OCI-LY3 (cell line): ENCODE data around the gene MFAP3.
"Not testable (repeated sequence)": the region's sequence is repeated elsewhere in the genome, so short reads cannot be mapped to it uniquely, and the experiment has no call there.

ENCODE experiments used
- H2AFZ ChIP-seq: fragments of 200-600, 300-600 bp; shearing (Covaris generic); 2 replicates; pipeline ENCODE4 v1.6.0; 2014; ENCODE audit warnings: antibody characterized with exemption, low read depth, low read length
- H3K27ac ChIP-seq: fragments of 200-600, 300-600 bp; sonication (generic); 2 replicates; pipeline ENCODE4 v1.5.1; 2014; ENCODE audit warnings: mild to moderate bottlenecking, low read length, moderate library complexity, mixed read lengths
- H3K27me3 ChIP-seq: fragments of 200-600, 300-600 bp; sonication (generic); 2 replicates; pipeline ENCODE4 v1.6.1; 2014; ENCODE audit warnings: low read depth, low read length, mixed read lengths
- H3K36me3 ChIP-seq: fragments of 200-600, 300-600 bp; sonication (generic); replicated peaks from 2 replicates; pipeline ENCODE3; 2014; ENCODE audit warnings: low read depth, low read length, mixed read lengths
- H3K4me1 ChIP-seq: fragments of 300-600, 200-600 bp; sonication (generic); 2 replicates; pipeline ENCODE4 v1.6.1; 2014; ENCODE audit warnings: low read length, mixed read lengths
- H3K4me2 ChIP-seq: fragments of 200-600, 300-600 bp; sonication (generic); 2 replicates; pipeline ENCODE4 v1.6.1; 2014; ENCODE audit warnings: low read length, mixed read lengths
- H3K4me3 ChIP-seq: fragments of 300-600, 200-600 bp; sonication (generic); 2 replicates; pipeline ENCODE4 v1.5.1; 2014; ENCODE audit warnings: antibody characterized with exemption, mild to moderate bottlenecking, low read length, moderate library complexity
- H3K79me2 ChIP-seq: fragments of 300-600, 200-600 bp; shearing (Covaris generic); 2 replicates; pipeline ENCODE4 v1.6.1; 2014; ENCODE audit warnings: mild to moderate bottlenecking, low read length, mixed read lengths
- H3K9ac ChIP-seq: fragments of 300-600, 200-600 bp; shearing (Covaris generic); 2 replicates; pipeline ENCODE4 v1.6.0; 2014; ENCODE audit warnings: mild to moderate bottlenecking, low read length, moderate library complexity
- H3K9me3 ChIP-seq: fragments of 200-600, 300-600 bp; shearing (Covaris generic); 2 replicates; pipeline ENCODE4 v1.6.1; 2014; ENCODE audit warnings: low read length, mixed read lengths; ENCODE audit not compliant: insufficient read depth
- H4K20me1 ChIP-seq: fragments of 200-600, 300-600 bp; sonication (generic); 2 replicates; pipeline ENCODE4 v1.6.1; 2016; ENCODE audit warnings: low read length, mixed read lengths; ENCODE audit not compliant: insufficient read depth
- EZH2phosphoT487 ChIP-seq: fragments of 200-600 bp; shearing (Covaris generic); IDR thresholded peaks from 2 replicates; pipeline ENCODE4 v1.6.1; 2018; ENCODE audit warnings: antibody characterized with exemption, mixed run types, low read depth
- TF ChIP-seq, protein P1 (sequence below): fragments of 200-600, 300-600 bp; sonication (generic); IDR thresholded peaks from 2 replicates; pipeline ENCODE4 v1.5.1; 2014; ENCODE audit warnings: antibody characterized with exemption, low read length, low read depth

Gene MFAP3

DNA sequence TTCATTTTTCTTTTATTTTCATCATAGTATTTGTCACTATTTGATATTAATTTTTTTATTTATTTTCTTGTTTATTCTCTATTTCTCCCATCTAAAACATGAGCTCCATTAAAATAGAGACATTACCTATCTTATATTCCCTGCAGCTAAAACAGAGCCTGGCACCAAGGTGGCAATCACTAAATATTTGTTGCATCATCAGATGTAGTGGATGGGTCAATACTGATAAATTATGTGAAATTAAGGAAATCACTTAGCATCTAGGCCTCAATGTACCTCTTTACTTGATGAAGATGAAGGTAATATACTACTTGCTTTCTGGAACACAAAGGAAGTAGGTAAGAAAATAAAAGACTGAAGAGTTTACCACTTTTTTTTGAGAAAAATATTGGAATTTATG is 24.6 kb downstream of the MFAP3 start:
- no peak for TF ChIP-seq EZH2phosphoT487
- TF ChIP-seq, protein P1, sequence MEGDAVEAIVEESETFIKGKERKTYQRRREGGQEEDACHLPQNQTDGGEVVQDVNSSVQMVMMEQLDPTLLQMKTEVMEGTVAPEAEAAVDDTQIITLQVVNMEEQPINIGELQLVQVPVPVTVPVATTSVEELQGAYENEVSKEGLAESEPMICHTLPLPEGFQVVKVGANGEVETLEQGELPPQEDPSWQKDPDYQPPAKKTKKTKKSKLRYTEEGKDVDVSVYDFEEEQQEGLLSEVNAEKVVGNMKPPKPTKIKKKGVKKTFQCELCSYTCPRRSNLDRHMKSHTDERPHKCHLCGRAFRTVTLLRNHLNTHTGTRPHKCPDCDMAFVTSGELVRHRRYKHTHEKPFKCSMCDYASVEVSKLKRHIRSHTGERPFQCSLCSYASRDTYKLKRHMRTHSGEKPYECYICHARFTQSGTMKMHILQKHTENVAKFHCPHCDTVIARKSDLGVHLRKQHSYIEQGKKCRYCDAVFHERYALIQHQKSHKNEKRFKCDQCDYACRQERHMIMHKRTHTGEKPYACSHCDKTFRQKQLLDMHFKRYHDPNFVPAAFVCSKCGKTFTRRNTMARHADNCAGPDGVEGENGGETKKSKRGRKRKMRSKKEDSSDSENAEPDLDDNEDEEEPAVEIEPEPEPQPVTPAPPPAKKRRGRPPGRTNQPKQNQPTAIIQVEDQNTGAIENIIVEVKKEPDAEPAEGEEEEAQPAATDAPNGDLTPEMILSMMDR, result no peak
- H4K20me1 ChIP-seq, result peaks cover 4% of the 10 kb centered on the region; the same call in 1 of the 2 replicates
- H3K27me3 ChIP-seq, result no peaks in the 10 kb centered on the region
- peaks cover 8% of the 10 kb centered on the region for H3K4me1 ChIP-seq
- no peaks in the 10 kb centered on the region for H3K79me2 ChIP-seq
- no peak overlapping the region for H2AFZ ChIP-seq
- no peak overlapping the region for H3K27ac ChIP-seq
- no peak overlapping the region for H3K4me2 ChIP-seq
- H3K36me3 ChIP-seq, result no peaks in the 10 kb centered on the region
- no peaks in the 10 kb centered on the region for H3K9me3 ChIP-seq
- no peak overlapping the region for H3K9ac ChIP-seq
- no peak overlapping the region for H3K4me3 ChIP-seq

DNA sequence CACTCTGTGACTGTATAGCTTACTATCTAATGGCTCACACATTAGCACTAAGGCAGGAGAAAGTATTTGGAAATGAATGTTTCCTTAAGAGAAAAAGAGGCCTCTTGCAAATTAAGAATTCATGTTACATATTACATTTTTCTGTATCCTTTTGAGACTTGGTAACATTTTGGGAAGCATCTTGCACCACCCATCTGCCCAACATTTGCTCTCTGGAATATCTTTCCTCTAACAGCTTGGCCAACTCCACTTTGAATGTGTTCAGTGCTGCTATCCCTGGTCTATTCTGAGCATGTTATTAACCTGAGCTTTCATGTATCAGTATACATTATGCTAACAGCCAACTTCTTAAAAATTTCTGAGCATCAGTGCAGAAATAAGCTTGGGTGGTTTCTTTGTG is 27.2 kb downstream of the MFAP3 start:
- H3K36me3 ChIP-seq, result no peaks in the 10 kb centered on the region
- H3K79me2 ChIP-seq, result no peaks in the 10 kb centered on the region
- no peak for TF ChIP-seq EZH2phosphoT487
- TF ChIP-seq, protein P1, result no peak
- H2AFZ ChIP-seq, result no peak overlapping the region
- H3K9me3 ChIP-seq, result no peaks in the 10 kb centered on the region
- H3K27me3 ChIP-seq, result no peaks in the 10 kb centered on the region
- H4K20me1 ChIP-seq, result no peaks in the 10 kb centered on the region
- no peak overlapping the region for H3K27ac ChIP-seq
- H3K4me2 ChIP-seq, result no peak overlapping the region
- no peak overlapping the region for H3K9ac ChIP-seq
- H3K4me1 ChIP-seq, result no peaks in the 10 kb centered on the region
- no peak overlapping the region for H3K4me3 ChIP-seq

DNA sequence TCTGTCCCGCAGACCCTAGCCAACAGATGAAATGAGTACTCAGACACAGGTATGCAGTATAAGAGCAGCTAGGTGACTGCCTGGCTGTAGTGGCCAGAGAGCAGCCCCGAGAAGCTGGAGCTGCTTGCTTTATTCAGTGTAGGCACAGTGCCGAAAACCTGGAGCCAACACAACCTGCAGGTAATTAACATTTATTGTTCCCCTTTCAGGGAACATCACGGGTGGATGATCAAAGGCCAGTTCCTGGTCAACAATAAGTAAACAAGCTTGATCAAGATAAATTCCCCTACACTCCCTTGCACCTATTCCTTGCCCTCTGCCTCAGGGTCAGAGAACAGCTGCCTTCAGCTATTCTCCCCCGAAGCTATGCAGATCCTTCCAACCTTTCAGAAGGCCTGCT is 31.1 kb downstream of the MFAP3 start:
- H3K9me3 ChIP-seq, H3K9ac ChIP-seq, H4K20me1 ChIP-seq, H2AFZ ChIP-seq, H3K4me2 ChIP-seq, H3K4me1 ChIP-seq, H3K36me3 ChIP-seq, H3K27ac ChIP-seq, H3K27me3 ChIP-seq, H3K4me3 ChIP-seq, H3K79me2 ChIP-seq: not testable (repeated sequence)

DNA sequence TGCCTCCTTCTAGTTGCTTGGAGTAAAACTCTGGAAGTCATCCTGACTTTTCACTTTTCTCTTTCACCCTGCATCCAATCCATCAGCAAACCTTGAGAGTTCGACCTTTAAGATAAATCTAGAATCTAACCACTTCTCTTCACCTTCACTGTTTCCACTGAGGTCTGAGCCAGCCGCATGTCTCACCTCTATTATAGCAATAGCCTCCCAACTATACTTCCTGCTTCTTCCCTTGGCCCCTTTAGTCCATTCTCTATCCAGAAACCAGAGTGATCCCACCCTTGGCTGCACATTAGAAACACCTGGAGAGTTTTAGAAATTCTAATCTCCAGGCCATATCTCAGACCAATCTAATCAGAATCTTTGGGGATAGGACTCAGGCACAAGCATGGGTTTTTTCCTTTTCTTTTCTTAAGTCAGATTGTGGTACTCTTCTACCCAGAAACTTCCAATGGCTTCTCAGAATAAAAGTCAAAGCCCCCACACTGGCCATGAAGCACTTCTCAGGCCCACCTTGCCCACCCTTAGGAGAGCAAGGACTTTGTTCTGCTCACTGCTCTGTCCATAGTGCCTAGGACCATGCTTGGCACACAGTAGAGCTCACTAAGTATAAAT is 33.1 kb downstream of the MFAP3 start:
- no peaks in the 10 kb centered on the region for H4K20me1 ChIP-seq
- no peaks in the 10 kb centered on the region for H3K36me3 ChIP-seq
- peak overlapping the region; percentile 46 for H3K4me3 ChIP-seq
- peak overlapping the region; percentile 83 for H3K4me2 ChIP-seq
- no peak overlapping the region for H3K27ac ChIP-seq
- H2AFZ ChIP-seq, result peak overlapping the region; percentile 47
- no peaks in the 10 kb centered on the region for H3K79me2 ChIP-seq
- no peak overlapping the region for H3K9ac ChIP-seq
- no peaks in the 10 kb centered on the region for H3K9me3 ChIP-seq
- 0 out of 2 replicates have a peak, but pooled peaks cover 3% of the 10 kb centered on the region for H3K4me1 ChIP-seq
- TF ChIP-seq, protein P1, result no peak
- no peak for TF ChIP-seq EZH2phosphoT487
- H3K27me3 ChIP-seq, result no peaks in the 10 kb centered on the region
